ENCODE measurements around the gene POLD4.
"Not testable (repeated sequence)": the region's sequence is repeated elsewhere in the genome, so short reads cannot be mapped to it uniquely, and the experiment has no call there.

POLD4 gene

DNA sequence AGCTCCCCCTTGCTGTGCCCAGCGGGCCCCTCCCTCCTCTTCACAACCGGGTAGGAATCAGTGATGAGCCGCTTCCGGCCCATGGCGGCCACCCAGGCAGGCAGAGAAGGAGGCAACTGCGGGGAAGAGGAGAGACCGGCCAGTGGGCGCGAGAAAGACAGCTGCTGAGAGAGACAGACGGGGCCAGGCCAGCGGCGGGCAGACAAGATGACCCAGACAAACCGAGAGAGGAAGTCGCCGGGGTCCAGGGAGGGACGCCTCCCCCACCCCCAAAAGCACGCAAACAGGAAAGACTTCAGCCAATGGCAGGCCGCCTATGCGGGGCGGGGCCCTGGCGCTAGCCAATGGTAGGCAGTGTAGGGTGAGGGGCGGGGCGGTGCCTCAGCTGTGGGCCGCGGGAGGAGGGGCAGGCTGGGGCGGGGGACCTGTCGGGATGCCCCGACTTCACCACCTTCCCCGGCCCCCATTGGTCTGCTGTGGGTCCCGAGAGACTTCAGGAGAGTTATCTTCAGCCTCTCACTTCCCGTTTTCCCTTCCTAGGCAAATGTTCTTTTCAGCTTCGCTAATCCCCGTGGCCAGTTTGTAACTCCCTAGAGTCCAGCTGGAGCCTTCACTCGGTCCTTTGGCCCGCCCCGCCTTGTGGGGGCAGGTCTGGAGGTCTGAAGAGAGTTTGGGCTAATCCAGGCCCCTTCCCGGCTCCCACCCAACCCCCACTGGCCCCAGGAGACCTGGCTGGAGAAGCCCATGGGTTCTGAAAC is at the start of gene POLD4:
POLD4 (minus strand) TSS at position 230 of the 758 bp plus-strand sequence; CDS start at position 83, 147 bp downstream.
- peak; percentile 88 for DNase-seq

DNA sequence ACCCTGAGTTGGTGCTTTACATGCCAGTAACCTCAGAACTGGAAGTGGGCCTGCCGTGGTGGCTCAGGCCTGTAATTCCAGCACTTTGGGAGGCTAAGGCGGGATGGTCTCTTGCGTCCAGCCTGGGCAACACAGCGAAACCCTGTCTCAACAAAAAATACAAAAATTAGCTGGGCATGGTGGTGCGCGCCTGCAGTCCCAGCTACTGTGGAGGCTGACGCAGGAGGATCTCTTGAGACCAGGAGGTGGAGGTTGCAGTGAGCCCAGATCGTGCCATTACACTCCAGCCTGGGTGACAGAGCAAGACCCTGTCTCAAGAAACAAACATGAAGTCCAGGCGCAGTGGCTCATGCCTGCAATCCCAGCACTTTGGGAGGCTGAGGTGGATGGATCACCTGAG is 49.7 kb upstream of the POLD4 start:
- not testable (repeated sequence) for DNase-seq

DNA sequence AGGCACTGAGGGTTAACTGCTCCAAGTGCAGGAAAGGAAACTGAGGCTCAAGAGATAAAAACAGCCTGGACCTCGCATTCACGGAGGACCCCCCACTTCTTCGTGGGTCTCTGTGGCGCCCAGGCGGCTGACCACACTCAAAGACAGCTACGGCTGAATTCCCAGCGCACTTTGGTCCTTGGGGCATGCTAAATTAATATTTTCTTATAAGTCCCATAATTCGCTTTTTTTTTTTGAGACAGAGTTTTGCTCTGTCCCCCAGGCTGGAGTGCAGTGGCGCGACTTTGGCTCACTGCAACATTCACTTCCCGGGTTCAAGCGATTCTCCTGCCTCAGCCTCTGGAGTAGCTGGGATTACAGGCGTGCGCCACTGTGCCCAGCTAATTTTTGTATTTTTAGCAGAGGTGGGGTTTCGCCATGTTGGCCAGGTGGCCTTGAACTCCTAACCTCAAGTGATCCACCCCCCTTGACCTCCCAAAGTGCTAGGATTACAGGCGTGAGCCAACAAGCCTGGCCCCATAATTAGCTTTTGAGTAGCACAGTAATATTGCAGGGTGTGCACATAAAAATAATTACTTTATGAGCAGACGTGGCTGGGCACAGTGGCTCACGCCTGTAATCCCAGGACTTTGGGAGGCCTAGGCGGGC is 49.0 kb upstream of the POLD4 start:
- DNase-seq, result not testable (repeated sequence)

DNA sequence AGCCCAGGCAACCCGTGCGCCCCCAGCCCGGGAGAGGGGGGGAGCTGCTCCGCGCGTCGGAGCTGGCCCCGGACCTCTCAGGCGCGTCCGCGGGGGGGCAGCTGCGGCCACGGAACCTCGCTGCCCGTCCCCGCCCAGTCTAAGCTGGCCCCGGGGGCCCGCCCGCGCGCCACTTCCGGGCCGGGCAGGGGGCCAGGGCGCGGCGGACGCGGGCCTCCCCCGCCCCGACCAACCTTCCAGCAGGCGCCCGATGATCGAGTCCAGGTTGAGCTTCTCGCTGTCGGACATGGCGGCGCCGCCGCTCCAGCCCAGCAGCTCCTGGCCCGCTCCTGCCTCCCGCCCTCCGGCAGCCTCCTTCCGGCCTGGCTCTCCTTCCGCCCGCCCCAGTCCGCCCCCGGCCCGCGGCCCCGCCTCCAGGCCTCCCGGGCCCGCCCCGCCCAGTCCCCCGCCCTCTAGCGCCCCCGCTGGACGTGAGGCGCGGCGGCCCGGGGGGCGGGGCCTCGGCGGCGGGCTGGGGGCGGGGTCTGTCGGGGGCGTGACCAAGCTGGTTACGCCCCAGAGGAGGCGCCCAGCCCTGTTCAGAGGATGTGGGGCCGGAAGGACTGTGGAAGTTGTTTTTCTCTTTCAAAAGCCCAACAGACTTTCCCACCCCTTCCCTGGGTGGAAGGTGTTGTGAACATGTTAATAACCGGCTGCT is 48.3 kb upstream of the POLD4 start, which contains the start of gene PPP1CA:
PPP1CA (minus strand) TSS at position 364 of the 697 bp plus-strand sequence; CDS start at position 288, 76 bp downstream.
- DNase-seq, result peak; percentile 77

DNA sequence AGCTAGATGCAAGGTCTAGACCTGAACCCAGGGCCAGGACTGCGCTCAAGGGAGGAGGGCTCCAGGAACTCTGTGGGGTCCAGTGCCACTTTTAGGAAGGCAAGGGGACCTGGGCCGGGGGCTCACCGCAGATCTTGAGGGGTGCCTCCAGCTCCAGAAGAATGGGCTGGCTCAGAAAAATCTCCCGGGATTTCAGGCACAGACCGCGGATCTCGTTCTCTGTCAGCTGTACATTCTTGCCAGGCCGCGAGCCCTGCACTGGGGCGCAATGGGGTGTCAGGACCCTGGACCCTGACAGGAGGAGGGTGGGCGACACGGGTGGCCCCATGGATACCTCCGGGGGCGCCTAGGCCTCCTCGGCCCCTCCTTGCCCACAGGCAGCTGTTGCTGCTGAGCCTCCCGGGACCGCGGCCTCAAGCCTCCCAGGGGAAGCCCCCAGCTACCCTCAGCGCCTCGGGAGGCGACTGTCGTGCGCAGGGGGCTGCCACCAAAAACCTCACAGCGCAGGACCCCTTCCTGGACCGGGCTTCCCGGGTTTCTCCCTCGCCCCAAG is 47.7 kb upstream of the POLD4 start:
- DNase-seq, result no peak

DNA sequence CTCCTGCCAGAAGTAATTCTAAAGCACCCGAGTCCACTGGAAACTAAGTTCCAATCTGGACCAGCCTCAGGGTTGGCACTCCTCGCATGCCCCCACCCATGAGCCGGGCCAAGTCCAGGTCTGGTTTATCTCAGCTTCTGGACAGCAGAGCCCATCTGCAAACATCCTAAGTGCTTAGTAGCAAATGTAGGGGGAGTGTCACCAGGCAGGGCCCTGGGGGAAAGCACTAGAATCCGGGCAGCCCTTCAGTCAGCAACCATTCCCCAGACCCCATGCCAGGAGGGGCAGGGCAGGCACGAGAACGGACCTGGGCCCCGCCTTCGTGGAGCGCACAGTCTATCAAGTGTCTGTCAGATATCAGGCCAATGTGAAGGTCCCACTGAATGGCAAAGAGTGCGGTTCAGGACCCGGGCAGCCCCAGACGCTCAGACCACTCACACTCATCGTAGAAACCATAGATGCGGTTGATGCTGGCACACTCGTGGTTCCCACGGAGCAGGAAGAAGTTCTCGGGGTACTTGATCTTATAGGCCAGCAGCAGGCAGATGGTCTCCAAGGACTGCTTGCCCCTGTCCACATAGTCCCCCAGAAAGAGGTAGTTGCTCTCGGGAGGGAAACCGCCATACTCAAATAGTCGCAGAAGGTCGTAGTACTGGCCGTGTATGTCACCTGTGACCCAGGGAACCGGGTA is 47.0 kb upstream of the POLD4 start:
- no peak for DNase-seq

DNA sequence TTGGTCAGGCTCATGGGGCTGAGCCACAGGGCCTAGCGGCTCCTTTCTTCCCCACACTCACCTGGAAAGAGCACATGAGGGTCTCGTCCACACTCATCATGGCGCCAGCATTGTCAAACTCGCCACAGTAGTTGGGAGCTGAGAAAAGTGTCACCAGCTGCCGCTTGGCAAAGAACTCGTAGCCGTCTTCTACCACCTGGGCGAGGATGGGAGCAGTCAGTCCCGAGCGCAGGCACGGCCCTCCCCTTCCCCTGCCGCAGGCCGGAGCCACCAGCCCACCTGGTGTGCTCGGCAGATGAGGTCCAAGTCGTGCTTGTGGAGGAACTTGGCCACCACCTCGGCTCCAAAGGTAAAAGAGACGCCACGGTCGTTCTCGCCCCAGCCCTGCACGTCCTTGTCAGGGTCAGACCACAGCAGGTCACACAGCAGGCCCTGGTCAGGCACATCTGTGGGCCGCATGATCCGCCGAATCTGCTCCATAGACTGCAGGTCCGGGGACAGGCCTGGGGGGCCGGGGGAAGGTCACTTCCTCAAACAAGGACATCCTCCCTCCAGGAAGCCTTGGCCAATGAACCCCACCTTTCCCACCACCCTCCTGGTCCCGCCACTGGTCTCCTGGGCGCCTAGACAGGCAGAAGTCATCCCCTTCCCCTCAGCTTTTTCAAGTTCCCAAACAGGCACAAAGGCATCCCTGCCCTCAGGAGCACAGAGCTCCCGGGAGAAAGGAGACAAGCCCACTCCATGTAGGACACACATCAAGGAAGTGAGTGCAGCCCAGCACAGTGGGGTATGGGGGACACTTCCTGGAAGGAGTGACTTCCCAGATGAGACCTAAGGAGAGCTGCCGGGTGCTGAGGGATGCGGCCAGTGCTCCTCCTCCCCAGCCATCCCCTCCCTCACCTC is 45.6 kb upstream of the POLD4 start:
- DNase-seq, result no peak

DNA sequence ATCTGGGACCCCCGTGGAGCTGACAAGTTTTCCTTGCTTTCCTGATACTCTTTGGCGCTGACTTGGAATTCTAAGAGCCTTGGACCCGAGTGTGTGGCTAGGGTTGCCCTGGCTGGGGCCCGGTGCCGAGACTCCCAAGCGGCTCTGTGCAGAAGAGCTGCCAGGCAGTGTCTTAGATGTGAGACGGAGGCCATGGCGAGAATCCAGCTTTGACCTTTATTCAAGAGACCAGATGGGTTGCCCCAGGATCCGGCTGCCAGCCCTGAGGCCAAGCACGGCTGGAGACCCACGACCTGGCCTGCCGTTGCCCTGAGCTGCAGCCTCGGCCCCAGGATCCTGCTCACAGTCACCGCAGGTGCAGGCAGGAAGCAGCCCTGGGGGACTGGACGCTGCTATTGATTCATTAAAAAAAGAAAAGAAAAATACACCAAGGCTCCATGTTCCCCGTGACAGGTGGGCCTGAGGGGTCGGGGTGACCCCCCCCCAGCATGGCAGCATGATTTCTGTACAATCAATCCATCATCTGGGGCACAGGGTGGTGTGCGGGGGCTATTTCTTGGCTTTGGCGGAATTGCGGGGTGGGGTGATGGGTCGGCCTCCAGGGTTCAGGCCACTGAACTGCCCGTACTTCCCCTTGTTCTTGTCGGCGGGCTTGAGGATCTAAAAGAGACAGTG is 44.8 kb upstream of the POLD4 start:
- DNase-seq, result no peak

DNA sequence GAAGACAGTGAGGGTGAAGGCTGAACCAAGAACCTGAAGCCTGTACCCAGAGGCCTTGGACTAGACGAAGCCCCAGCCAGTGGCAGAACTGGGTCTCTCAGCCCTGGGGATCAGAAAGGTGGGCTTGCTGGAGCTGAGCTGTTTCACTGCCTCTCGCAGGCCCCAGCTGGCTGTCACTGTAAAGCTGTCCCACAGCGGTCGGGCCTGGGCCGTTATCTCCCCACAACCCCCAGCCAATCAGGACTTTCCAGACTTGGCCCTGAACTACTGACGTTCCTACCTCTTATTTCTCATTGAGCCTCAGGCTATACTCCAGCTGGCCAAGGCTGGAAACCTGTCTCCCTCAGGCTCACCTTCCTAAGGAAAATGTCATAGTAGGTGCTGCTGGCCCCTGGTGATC is 44.2 kb upstream of the POLD4 start:
- no peak for DNase-seq

DNA sequence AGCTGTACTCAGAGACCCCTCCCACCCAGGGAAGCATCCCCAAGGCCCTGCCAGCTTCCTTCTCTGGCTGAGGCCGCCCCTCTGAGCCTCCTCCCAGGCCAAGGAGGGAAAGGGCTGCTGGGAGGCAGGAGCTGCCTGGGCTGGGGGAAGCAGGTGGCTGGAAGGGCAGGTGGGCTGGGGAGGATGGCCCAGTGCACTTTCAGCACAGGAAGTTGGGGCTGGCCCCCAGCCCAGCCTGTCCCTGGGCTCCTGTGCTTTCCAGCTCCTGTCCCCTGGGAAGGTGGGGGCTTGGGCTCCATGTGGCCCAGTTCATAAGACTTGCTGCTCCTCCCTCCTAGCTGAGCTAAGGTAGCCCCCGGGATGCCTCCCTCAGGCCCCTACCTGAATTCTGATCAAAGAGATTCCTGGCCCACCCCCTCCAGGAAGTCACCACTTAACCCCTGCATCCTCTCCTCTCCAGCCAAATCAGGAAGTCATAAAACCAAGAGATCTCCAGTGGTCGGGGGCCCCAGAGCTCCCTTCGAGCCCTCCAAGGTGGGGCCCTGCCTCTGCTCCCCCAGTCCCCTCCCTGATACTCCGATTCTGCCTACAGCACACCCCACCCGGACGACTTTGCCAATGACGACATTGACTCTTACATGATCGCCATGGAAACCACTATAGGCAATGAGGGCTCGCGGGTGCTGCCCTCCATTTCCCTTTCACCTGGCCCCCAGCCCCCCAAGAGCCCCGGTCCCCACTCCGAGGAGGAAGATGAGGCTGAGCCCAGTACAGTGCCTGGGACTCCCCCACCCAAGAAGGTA is 43.4 kb upstream of the POLD4 start:
- DNase-seq, result no peak

DNA sequence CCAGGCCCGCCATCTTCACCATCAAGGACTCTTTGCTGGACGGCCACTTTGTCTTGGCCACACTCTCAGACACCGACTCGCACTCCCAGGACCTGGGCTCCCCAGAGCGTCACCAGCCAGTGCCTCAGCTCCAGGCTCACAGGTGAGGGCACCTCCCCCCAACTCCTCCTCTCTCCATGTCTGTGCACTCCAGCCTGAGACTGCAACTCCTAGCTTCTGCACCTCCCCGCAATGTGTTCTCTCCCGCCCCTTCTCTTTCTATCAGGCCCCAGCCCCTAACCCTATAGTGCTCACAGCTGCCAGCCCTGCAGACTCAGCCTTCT is 42.9 kb upstream of the POLD4 start:
- no peak for DNase-seq

DNA sequence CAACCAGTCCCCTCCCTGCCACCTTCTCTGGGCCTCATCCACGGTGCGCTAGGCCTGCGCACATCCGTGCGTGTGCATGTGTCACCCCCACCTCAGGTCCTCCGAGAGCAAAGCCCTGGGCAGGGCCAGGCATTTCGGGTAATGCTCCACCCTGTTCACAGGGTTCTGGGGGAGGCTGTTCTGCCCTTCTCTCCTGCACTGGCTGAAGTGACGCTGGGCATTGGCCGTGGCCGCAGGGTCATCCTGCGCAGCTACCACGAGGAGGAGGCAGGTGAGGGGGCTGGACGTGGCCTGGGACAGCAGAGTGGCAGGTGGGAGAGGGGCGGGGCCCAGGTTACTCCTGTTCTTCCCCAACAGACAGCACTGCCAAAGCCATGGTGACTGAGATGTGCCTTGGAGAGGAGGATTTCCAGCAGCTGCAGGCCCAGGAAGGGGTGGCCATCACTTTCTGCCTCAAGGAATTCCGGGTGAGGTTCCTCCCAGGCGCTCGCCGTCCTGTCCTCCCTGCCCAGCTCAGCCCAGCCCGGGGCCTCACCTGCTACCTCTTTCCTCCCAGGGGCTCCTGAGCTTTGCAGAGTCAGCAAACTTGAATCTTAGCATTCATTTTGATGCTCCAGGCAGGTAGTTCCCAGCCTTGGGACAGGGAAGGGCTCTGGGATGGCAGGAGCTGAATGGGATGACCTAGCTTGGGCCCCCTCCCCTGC is 42.4 kb upstream of the POLD4 start:
- DNase-seq, result no peak

DNA sequence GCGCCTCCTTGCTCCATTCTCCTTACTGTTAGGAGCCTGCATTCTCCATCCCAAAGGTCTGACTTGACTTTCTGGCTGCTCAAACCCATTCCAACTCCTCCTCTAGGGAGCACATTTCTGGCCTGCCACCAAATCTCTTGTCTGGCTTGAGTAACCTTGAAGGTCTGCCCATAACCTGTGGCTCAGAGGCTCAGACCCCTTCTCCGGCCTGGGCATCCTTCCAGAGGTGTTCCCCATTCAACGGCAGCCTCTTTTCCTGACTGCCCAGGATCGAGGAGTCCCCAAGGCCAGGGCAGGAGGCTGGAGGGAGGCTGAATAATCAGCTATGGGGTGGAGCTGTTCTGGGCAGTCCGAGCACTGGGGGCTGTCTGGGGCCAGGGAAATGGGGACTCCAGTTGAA is 40.6 kb upstream of the POLD4 start:
- no peak for DNase-seq

DNA sequence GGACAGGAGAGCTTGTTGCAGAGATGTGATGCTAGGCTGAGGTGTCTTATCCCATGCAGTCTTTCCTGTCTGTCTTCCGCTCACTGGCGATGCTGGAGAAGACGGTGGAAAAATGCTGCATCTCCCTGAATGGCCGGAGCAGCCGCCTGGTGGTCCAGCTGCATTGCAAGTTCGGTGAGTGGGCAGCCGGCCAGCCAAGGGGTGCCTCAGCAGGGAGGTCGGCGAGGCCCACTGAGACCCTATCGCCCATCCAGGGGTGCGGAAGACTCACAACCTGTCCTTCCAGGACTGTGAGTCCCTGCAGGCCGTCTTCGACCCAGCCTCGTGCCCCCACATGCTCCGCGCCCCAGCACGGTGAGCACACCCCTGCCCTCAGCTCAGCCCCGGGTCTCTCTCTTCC is 40.1 kb upstream of the POLD4 start:
- no peak for DNase-seq

DNA sequence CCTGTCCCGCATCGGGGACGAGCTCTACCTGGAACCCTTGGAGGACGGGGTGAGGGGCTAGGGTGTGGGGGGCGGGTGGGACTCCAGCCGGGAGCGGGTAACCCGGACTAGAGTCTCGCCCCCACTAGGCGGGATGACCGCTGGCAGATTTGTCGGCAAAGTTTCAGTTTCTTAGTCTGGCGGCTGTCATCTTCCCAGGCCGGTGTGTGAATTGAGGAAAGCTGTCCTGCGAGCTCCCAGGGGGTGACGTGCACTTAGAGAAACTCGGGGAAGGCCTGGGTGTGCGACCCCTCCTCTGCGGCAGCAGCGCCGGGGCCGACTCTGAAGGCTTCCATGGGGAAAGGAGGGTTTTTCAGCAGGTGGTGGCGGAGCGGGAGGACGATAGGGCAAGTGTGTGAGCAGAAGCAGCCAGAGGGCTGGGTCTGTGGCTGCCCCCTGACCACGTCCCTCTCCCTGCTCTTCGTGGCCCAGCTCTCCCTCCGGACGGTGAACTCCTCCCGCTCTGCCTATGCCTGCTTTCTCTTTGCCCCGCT is 38.9 kb upstream of the POLD4 start:
- DNase-seq, result no peak

DNA sequence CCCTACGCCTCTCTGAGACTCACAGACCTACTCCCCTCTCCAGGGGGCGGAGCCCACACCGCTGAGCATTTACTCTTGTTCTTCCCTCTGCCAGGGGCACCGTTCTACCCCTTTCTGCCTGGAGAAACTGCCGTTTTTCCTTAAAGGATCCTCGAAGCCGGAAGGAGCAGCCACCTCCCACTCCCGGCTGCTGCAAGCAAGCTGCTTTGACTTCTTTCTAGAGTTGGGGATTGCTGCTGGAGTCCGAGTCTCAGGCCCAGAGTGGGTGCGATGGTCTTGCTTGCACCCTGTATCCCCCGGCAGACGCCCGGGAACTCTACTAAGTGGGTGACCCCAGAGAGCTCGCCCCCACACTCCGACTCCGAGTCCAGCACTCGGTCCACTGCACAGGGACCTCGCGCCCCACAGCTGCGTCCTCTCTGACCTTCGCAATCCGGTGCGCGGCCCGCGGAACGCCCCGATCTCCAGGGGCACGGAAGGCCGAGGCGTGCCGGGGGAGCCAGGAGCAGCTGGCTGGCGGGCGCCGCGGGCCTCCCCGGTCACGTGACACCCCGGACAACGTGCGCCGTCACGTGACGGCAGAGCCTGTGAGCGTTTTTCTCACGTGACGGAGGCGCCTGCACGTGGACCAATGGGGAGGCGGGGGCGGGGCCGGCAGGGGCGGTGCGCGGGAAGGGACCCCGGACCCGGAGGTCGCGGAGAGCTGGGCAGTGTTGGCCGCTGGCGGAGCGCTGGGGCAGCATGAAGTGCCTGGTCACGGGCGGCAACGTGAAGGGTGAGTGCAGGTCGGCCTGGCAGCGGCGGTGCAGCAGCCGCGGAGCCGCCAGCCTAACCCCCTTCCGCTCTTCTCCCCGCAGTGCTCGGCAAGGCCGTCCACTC is 38.2 kb upstream of the POLD4 start, which contains the start of gene RAD9A:
RAD9A (plus strand) TSS at position 683 of the 879 bp plus-strand sequence; CDS start at position 742, 59 bp downstream.
- peak; percentile 83 for DNase-seq

DNA sequence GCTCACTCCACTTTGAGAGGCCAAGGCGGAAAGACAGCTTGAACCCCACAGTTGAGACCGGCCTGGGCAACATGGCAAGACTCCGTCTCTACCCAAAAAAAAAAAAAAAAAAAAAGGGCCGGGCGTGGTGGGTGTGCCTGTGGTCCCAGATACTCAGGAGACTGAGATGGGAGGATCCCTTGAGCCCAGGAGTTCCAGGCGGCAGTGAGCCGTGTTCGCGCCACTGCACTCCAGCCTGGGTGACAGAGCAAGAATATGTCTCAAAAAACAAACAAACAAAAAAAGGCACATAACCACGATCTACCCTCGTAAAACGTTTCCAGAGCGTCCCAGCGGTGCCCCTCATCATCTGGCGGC is 37.6 kb upstream of the POLD4 start:
- no peak for DNase-seq

DNA sequence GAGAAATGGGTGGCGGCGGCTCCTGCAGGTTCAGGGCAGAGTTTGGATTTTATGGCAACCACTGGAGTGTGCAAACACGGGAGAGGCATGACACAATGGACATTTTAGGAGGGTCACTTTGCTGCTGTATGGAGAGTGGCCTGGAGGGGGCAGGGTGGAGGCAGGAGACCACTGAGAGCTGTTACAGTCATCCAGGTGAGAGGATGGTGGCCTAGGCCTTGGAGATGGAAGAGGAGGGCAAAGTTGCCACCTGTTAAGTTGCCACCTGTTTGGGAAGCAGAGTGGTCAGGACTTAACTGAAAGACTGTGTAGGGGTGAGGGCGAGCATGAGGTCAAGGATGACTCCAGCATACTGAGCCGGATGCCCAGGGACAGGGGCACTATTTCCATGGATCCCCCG is 36.1 kb upstream of the POLD4 start:
- no peak for DNase-seq
